Measurements from ENCODE around the gene DNAH1.

Gene DNAH1

GRCh38 chr3:52384019-52384761 lies 68.1 kb downstream of the DNAH1 start:
- ATAC-seq (ENCODE audit: low read depth) (no peak), DNase-seq (ENCODE audit: low spot score) (no peak)
- no peaks in the 10 kb centered on the region for H3K4me1 ChIP-seq (ENCODE audit: insufficient read depth, poor library complexity, severe bottlenecking)
- no peak for TF ChIP-seq CTCF (IDR thresholded peaks at IDR 0.05; ENCODE audit: poor library complexity, severe bottlenecking)
- H3K27ac ChIP-seq (ENCODE audit: poor library complexity, severe bottlenecking): no peak overlapping the region
- no peaks in the 10 kb centered on the region for H3K9me3 ChIP-seq (ENCODE audit: severe bottlenecking)
- no peaks in the 10 kb centered on the region for H3K27me3 ChIP-seq (ENCODE audit: insufficient read depth, poor library complexity, severe bottlenecking)
- no peak overlapping the region for H3K4me3 ChIP-seq (ENCODE audit: severe bottlenecking)
- no peaks in the 10 kb centered on the region for H3K36me3 ChIP-seq (ENCODE audit: low read depth)

DNA sequence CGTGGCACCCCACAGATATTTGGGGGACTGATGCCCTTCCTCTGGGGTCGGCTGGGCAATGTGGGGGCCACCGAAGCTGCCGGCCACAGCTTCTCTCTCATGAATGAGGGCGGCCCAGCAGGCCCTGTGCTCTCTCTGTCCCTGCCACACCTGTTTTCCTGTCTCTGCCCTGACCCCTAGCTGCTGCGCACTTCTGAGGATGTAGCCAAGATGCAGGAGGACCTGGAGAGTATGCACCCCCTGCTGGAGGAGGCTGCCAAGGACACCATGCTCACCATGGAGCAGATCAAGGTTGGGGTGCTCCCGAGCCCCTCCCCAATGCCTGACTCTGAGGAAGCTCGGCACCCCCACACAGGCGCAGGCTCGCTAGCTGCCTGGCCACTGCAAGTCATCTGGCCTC lies 69.0 kb downstream of the DNAH1 start:
- peak; percentile 38 for TF ChIP-seq CTCF (IDR thresholded peaks at IDR 0.05; ENCODE audit: poor library complexity, severe bottlenecking)
- DNase-seq (ENCODE audit: low spot score): no peak

DNA sequence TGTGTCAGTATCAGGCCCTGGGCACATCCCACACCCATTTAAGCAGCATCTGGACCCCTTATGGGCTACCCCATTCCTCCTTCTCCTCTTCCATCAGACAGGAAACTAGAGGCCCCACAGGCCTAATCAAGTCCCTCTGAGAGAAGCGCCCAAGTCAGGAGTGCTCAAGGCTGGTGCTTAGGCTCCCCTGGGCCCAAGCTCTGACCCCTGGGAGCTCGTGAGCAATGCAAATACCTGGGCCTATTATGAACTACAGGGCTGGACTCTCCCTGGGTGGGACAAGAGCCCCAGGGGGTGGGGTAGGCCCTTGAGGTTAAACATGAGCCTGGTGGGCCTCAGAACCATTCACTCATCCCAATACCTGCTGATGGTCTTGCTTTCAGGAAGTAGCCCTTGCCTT lies 71.4 kb downstream of the DNAH1 start:
- no peaks in the 10 kb centered on the region for H3K27me3 ChIP-seq (ENCODE audit: insufficient read depth, poor library complexity, severe bottlenecking)
- no peak for TF ChIP-seq CTCF (IDR thresholded peaks at IDR 0.05; ENCODE audit: poor library complexity, severe bottlenecking)
- H3K36me3 ChIP-seq (ENCODE audit: low read depth): no peaks in the 10 kb centered on the region
- DNase-seq (ENCODE audit: low spot score) (no peak), ATAC-seq (ENCODE audit: low read depth) (no peak)
- no peak overlapping the region for H3K4me3 ChIP-seq (ENCODE audit: severe bottlenecking)
- H3K4me1 ChIP-seq (ENCODE audit: insufficient read depth, poor library complexity, severe bottlenecking): no peaks in the 10 kb centered on the region
- no peaks in the 10 kb centered on the region for H3K9me3 ChIP-seq (ENCODE audit: severe bottlenecking)
- H3K27ac ChIP-seq (ENCODE audit: poor library complexity, severe bottlenecking): no peak overlapping the region

More for the DNA sequence above, 69.0 kb downstream of the DNAH1 start:
- Histone ChIP-seq H3K27me3 (ENCODE audit: insufficient read depth, poor library complexity, severe bottlenecking) (no peaks in the 10 kb centered on the region), H3K4me1 (ENCODE audit: insufficient read depth, poor library complexity, severe bottlenecking) (no peaks in the 10 kb centered on the region), H3K9me3 (ENCODE audit: severe bottlenecking) (no peaks in the 10 kb centered on the region), H3K27ac (ENCODE audit: poor library complexity, severe bottlenecking) (no peak overlapping the region), H3K4me3 (ENCODE audit: severe bottlenecking) (no peak overlapping the region), H3K36me3 (ENCODE audit: low read depth) (no peaks in the 10 kb centered on the region)
- ATAC-seq (ENCODE audit: low read depth): peak; percentile 49; the same call in 1 of the 3 replicates

DNA sequence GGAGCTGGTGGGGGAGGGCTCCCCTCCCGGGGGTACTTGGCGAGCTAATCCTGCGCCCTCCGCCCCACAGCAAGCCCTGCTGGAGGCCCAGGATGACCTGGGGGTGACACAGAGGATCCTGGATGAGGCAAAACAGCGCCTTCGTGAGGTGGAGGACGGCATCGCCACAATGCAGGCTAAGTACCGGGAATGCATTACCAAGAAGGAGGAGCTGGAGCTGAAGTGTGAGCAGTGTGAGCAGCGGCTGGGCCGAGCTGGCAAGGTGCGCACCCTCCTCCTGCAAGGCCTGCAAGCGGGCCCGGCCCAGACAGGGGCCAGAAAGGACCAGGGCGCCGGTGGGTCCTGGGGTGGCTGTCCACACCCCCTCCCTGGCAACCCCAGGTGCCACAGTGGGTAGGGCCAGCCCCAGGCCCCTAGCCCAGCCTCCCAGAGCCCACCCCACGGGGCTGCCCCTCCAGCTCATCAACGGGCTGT lies 72.3 kb downstream of the DNAH1 start:
- H3K27me3 ChIP-seq (ENCODE audit: insufficient read depth, poor library complexity, severe bottlenecking): no peaks in the 10 kb centered on the region
- no peaks in the 10 kb centered on the region for H3K9me3 ChIP-seq (ENCODE audit: severe bottlenecking)
- no peak overlapping the region for H3K4me3 ChIP-seq (ENCODE audit: severe bottlenecking)
- TF ChIP-seq CTCF (IDR thresholded peaks at IDR 0.05; ENCODE audit: poor library complexity, severe bottlenecking): no peak
- no peaks in the 10 kb centered on the region for H3K36me3 ChIP-seq (ENCODE audit: low read depth)
- ATAC-seq (ENCODE audit: low read depth): no peak
- H3K4me1 ChIP-seq (ENCODE audit: insufficient read depth, poor library complexity, severe bottlenecking): no peaks in the 10 kb centered on the region
- no peak for DNase-seq (ENCODE audit: low spot score)
- H3K27ac ChIP-seq (ENCODE audit: poor library complexity, severe bottlenecking): no peak overlapping the region

GRCh38 chr3:52388933-52389332 lies 72.8 kb downstream of the DNAH1 start:
- Histone ChIP-seq H3K9me3 (ENCODE audit: severe bottlenecking) (no peaks in the 10 kb centered on the region), H3K27me3 (ENCODE audit: insufficient read depth, poor library complexity, severe bottlenecking) (no peaks in the 10 kb centered on the region), H3K27ac (ENCODE audit: poor library complexity, severe bottlenecking) (no peak overlapping the region), H3K4me1 (ENCODE audit: insufficient read depth, poor library complexity, severe bottlenecking) (no peaks in the 10 kb centered on the region), H3K36me3 (ENCODE audit: low read depth) (no peaks in the 10 kb centered on the region), H3K4me3 (ENCODE audit: severe bottlenecking) (no peak overlapping the region)
- DNase-seq (ENCODE audit: low spot score): no peak
- ATAC-seq (ENCODE audit: low read depth): no peak; the same call in 2 of the 3 replicates
- TF ChIP-seq CTCF (IDR thresholded peaks at IDR 0.05; ENCODE audit: poor library complexity, severe bottlenecking): no peak

All from RWPE2 (cell line).